GM21526 (cell line): ENCODE data around the gene OR13J1.
A peak's percentile ranks its signal among the peaks of the same experiment; 100 is the strongest.

ENCODE experiments used
- ATAC-seq: cut with Tn5 transposase; IDR thresholded peaks from one replicate; pipeline ENCODE4 v1.9.1; 2021; ENCODE audit warnings: moderate library complexity; ENCODE audit not compliant: unreplicated experiment, low FRiP score

OR13J1 gene

DNA sequence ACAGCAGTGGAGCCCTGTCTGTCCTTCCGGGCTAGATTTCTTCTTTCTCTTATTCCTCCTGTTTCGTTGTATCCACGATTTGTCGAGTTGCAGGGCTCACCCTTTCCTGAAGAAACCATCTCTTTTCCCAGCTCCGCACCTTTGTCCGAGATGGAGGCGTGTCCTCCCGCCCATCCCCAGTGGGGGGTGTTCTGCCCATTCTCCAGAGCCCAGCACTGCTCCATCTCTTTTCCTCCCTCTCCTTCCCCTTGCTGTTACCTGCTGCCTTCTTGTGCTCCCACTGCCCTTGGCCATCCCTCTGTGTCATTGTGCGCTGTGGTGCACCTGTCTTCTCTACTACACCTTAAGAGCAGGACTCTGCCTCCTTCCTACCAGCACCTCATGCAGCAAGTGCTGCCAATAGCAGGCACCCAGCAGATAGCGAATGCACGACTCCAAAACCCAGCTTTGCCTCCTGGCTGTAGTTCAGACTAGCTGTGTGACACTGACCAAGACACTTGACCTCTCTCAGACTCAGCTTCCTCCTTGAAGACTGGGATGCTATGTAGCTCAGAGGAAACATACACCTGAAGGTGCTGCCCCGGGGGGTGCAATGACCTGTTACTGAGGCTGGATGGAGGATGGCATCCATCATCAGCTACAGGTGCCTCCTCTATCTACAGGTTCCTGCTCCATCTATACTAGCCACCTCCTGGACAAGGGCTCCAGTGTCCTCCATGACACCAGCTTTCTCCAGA is 8.9 kb downstream of the OR13J1 start:
- ATAC-seq, result no peak

DNA sequence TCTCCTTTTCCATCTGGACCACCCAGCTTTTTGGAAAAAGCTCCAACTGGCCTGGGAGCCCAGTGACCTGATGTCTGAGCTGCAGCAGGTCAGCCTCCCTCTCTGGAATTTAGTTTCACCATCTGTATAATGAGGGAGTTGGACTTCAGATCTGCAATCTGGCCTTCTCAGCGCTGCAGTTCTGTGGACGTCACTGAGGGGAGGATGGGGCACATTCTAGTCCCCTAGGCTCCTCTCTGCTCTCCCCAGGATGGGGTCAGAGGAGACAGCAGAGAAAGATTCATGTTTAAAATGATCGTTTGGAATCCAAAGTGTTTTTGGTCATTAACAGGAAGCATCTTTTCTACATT is 10.2 kb downstream of the OR13J1 start:
- ATAC-seq, result no peak

DNA sequence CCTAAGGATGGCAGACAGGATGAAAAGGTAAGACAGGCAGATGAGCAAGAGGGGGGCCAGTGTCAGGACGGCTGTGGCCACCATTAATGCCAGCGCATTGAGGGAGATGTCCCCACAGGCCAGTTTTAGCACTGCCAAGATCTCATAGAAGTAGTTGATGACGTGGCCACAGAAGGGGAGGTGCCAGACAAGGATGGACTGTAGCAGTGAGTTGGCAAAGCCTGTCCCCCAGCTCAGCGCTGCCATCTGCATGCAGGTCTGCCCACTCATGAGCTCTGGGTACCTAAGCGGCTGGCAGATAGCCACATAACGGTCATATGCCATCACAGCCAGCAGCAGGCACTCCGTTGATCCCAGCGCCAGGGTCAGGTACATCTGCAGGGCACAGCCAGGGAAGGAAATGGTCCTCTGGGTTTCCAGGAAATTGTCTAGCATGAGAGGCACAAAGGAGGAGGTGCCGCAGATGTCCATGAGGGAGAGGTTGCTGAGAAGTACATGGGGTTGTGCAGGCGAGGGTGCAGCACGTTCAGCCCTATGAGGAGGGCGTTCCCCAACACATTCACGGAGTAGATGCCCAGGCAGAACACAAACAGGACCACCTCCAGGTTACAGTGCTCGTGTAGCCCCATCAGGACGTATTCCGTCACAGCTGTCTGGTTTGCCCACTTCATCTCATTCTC is 10.8 kb downstream of the OR13J1 start:
- no peak for ATAC-seq

DNA sequence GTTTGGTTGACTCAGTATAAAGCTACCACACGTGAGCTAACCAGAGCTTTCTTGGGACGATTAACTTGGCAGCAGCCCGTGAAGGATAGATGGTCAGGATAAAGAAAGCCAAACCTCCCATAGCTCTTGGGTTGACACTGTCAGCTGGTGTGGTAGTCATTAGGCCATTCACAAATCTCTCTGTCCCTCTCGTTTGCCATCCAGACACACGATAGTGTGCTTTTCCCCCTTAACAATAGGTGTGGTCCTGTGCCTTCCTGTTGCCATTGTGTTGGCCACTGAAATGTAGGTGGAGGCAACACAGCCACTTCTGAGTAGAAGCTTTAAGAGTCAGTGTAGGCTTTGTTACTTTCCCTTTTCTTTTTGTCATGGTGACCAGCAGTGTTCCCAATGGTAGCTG is 11.7 kb downstream of the OR13J1 start:
- no peak for ATAC-seq

DNA sequence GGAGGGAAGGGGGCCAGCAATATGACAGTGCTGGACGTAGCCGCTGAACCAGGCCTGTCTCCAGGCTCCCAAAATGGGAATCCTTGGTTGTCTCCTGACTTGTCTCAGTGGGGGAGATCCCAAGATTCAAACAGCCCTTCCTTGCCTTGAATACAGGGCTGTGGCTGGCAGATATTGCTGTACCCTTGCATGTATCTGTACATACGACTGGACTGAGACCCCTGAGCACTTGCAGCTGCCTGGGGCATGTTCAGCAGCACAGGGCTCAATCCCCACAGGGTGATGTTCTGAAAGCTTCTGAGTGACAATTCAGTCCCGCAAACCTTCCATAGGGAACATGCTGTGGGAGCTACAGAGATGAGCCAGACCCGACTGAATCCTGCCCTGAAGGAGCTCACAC is 13.3 kb downstream of the OR13J1 start:
- no peak for ATAC-seq

DNA sequence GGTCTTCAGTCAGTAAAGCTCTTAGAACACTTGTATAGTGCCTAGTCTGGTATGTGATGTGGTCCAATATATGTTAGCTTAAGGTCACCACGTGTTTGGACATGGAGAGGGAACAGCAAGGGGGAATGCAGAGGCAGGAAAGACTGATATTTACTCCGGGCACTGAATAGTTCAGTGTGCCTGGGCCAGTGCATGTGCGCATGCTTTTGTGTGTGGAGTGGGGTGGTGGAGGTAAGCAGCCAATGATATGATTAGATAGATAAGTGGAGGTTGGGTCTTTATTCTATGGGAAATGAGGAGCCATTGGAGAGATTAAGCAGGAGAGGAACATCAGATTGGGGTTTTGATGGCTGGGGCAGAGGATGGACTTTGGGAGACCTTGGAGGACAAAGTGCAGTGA is 14.0 kb downstream of the OR13J1 start:
- no peak for ATAC-seq

DNA sequence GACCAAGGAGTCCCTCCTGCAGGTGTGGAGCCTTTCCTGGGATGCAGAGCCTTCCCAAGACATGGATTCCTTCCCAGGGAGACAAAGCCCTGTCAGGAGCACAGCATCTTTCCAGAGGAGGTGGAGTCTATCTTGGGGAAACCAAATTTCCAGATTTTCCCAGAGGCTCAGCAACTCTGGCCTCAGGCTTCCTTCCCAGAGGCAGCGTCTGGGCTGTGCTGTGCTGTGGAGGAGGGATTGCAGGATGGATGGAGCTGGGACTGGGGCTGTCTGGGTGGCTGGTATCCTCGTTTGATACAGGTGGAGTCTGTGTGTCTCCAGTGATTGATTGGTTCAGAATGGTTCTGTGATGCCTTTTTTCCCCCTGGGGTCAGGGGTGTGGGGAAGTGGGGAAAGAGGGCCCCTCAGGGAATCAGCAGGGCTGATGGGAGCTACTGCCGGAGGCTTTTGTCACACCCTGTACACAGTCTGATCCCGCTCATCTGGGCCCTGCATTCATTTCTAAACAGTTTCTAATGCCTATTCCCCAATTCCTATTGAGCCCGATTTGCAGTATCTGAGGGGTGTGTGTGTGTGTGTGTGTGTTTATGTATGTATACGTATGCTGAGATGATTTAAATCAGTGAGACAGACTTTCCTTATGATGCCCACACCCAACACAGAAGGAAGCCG is 16.0 kb downstream of the OR13J1 start:
- ATAC-seq, result no peak

DNA sequence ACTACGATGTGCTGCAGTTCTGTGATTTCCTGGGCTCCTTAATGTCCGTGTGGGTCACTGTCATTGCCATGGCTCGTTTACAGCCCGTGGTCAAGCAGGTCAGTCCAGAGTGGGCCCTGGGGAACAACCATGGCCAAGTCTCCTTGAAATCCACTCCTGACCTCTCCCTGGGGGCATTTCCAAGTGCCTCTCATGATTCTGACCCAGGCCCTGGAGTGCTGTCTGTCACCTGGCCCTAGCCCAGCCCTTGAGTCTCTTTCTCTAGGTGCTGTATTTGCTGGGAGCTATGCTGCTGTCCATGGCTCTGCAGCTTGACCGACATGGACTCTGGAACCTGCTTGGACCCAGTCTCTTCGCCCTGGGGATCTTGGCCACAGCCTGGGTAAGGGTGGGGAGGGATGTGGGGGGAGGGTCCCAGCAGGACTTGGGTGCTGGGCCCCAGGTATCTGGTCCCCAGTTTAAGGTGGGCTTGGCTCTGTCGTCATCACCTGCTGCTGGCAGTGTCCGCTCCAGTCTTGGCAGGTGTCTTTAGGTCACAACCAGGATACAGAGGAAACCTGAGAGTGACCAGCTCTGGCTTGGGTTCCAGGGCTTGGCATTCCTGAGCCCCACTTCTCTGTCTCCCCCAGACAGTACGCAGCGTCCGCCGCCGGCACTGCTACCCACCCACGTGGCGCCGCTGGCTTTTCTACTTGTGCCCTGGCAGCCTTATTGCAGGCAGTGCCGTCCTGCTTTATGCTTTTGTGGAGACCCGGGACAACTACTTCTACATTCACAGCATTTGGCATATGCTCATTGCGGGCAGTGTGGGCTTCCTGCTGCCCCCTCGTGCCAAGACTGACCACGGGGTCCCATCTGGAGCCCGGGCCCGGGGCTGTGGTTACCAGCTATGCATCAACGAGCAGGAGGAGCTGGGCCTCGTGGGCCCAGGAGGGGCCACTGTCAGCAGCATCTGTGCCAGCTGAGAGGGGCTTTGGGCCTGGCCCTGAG is 17.0 kb downstream of the OR13J1 start:
- no peak for ATAC-seq

DNA sequence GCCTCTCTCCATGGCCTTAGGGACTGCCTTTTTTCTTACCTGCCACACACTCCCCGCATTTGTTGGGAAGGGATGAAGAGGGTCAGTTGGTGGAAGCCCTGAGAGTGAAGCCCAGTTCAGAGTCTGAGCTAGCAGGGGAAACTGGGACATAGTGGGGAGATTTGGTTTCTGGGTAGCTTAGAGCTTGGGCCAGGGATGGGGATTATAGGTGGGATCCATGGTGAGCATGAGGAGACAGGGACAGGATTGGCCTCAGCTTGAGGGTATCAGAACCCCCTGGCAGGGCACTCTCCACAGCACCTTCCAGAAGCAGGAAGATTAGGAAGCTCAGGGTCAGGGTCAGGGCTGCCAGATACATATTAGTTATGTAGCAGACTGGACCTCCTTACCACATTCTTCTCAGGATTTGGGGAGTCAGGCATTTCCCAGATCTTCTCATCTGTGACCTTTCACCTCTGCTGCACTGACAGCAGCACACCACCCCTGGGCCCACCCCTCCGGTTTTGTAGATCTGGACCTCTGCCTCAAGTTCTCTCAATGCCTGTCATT is 17.9 kb downstream of the OR13J1 start:
- ATAC-seq, result no peak

DNA sequence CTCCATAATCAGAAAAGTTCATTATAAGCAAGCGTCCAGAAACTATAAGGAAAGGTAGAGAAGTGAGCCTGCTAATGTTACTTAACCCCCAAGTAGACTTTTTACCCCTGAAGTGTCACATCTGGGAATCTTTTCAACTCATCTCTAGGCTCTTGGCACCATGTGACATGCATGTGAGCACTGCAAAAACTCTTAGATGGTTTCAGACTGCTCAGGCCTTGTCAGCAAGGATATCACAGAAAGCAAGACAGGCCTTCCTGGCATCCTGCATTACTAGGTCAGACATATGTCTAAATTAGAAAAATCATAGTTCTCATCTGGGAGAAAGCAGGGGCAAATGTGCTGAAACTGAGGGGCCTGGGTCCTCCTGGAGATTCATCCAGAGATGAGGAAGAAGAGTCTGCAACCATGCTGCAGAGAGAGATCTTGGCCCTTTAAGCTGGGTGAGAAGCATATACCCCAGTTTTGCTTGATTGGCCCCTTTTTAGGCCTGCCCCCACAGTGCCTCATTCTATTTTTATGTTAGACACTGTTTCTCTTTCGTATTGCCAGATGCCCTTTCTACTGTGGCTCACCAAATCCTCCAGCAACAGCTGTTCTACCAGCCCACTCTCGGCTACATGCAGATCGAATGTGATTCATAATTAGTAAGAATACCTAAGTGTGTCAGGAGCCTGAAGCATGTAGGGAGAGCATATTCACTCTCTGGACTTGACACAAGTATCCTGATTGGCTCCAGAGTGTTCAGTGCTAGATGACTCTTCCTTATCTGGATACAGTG is 22.2 kb downstream of the OR13J1 start:
- ATAC-seq, result peak; percentile 84

DNA sequence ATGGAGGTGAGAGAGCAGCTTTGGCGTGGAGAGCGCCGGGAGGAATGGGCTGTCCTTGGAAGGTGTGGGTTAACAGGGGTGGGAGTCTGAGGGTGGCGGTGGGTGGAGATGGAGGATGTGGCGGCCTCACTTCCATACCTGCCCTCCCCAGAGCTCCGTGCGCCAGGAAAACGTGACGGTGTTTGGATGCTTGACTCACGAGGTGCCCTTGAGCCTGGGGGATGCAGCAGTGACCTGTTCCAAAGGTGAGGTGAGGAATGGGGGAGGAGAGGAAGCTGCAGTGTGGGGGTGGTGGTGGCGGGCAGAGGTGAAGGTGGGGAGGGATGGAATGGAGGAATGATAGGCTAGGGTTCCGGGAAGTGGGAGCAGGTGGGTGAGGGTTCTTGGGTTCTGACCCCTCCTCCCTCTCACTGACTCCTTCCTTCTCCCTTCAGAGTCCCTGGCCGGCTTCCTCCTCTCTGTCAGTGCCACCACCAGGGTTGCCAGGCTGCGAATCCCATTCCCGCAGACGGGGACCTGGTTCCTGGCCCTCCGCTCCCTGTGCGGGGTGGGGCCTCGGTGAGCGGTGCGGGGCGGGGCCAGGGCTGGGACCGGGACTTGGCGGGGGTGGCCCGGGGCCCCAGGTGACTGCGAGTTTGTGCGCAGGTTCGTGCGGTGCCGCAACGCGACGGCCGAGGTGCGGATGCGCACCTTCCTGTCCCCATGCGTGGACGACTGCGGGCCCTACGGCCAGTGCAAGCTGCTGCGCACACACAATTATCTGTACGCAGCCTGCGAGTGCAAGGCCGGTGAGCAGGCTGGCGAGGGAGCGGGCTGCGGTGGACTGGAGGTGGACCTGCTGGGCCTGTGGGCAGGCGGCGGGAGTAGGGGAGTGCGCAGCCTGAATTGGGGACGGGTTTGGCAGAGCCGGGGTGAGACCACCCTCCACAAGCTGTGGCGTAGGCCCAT is 24.1 kb downstream of the OR13J1 start:
- ATAC-seq, result no peak

DNA sequence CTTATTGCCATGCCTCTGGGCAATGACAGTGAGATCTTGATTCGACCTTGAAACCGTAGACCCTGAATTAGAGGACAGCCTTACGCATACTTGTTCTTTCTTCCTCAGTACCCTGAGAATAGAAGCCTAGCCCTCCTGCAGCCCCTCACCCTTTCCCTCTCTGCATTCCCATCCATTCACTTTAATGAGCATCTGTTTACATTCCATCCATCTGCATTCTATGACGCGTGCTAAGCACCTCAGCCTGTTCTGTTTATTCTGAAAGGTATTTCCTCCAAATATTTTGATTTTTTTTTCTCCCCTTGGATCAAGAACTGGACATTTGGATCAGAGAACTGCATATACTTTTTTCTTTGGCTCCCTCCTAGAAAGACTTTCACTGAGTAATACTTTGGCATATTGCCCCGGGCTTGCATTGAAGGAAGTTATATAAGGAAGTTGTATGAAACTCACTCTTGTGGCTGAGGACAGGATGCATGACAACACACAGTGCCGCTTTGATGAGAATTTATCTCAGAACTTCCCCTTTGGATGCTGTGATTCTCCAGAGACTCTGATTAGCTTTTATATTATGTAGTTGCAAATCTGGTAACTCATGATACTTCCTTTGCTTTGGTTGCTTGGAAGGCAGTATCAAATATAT is 25.5 kb downstream of the OR13J1 start:
- no peak for ATAC-seq

DNA sequence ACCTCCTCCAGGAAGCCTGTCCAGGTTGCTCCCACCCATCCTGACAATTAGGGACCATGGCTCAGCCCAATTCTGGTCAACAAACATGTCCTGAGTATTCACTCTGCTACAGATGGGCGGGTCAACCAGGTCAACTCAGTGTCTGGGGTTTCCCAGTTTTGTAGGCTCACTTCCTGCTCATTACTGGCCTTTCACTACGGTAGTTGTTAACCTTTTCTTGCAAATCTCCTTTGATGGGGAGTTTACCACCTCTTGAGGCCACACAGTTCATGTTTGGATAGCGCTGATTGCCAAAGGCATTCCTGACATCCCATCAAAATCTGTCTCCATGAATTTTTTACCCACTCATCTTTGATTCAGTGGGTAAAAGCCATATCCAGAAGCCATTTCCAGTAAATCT is 27.4 kb downstream of the OR13J1 start:
- ATAC-seq, result peak; percentile 49

DNA sequence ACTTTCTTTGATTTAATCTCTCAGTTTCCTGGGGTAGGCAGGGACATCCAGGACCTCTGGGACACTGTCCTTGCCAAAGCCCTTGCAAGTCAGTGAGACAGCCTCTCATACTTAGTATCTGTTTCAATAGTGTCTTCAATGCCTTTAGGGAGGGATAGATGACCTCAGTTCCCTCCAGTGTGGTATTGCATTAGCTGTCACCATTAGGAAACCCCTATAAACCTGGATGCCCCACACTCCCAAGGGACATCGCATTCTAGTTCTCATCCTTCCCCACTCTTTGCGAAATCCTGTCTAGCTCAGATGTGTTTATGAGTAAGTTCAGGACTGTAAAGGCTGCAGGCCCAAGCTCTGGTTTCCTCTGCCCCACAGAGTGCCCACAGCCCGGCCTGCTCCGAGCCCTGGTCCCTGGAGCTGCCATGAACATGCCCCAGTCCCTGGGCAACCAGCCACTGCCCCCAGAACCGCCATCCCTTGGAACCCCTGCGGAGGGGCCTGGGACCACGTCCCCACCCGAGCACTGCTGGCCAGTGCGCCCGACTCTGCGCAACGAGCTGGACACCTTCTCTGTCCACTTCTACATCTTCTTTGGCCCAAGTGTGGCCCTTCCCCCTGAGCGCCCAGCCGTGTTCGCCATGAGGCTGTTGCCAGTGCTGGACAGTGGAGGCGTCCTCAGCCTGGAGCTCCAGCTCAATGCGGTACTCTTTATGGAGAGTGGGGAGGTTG is 28.0 kb downstream of the OR13J1 start:
- peak; percentile 7 for ATAC-seq

DNA sequence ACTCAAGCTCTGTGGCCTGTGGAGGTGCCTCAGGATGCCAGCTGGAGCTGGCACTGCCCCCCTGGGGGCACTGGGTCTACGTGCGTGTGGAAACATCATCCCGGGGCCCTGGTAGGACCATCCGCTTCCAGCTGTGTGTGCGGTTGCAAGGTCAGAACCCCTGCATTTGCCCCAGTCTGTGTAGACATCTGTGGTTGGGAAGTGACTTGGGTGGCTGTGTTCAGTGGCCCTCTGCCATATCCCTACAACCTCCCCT is 28.6 kb downstream of the OR13J1 start:
- no peak for ATAC-seq

DNA sequence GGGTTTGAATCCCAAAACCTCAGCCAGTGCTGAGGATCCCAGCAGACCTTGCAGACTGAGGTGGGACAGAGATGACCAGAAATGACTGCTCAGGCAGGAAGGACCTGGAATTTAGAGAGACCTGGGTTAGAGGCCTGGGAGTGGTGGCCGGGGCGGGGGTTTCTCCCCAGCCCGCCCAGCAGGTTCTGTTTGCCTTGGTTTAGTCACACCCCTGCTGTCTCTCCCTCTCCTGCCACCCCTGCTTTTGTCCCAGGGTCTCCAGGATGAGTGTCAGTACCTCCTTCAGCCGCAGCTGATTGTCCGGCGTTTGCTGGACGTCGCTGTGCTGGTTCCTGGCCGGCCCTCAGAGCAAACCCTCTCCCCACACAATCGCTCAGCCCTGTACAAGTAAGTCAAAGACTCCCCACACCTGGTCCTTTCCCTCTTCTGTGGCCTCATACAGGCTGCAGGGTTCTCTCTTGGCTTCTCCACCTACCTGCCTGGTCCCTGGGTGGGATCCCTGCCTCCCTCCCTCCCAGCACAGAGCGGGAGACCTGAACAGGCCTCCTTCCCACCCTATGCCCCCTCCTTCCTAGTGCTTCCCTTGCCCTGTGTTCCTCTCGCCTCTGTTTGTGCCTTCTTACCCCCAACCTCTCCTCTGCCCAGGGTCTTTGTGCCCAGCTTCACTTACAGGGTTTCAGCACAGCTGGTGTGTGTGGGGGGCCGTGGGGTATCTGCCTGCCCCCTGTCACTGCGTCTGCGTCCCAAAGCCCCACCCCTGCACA is 29.1 kb downstream of the OR13J1 start:
- no peak for ATAC-seq

DNA sequence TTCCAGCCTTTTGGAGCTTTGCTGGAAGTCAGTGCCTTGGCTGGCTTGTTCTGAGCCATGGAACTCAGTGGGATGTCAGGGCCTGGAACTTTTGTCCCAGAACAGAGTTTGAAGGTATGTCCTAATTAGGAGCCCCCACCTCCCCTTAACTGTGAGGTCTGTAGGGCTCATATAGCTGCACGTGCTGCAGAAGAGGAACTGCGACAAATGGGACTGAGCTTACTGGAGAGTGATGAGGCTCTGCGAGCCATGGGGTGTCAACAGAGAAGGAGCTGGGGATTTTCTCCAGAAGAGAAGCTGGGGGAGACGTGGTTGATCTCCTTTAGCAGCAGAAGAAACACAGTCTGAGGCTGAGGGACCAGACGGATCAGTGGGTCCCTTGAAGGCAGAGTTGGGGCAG is 30.3 kb downstream of the OR13J1 start:
- no peak for ATAC-seq
